Tibial nerve (tissue), 4 donors: ENCODE results near the gene TGM1. TPM values are rescaled to one million over a fixed set of nuclear protein-coding genes. Genes with fewer than 3 reads are reported as not detected.

Source experiments
- DNase-seq, 2 donors: peaks; one replicate each; pipeline ENCODE4 v3.0.0-alpha.2; 2019; ENCODE audit warnings: low spot score in 2 of 2
- H3K27ac ChIP-seq, 4 donors: fragments of 200-600 bp; sonication (generic) in 3 of 4; one replicate each; pipeline ENCODE4 v1.5.1; 2017 to 2019; ENCODE audit warnings: mild to moderate bottlenecking in 1 of 4
- H3K27me3 ChIP-seq, 2 donors: fragments of 200-600 bp; sonication (generic) in 1 of 2; one replicate each; pipeline versions ENCODE4 v1.5.1 to v1.6.0; 2017 to 2019
- H3K36me3 ChIP-seq, 3 donors: fragments of 200-600 bp; sonication (generic); one replicate each; pipeline ENCODE4 v1.5.1; 2018 to 2019
- H3K4me1 ChIP-seq, 4 donors: fragments of 200-600 bp; sonication (generic) in 3 of 4; one replicate each; pipeline ENCODE4 v1.5.1; 2017 to 2019
- H3K4me3 ChIP-seq, 4 donors: fragments of 200-600 bp; sonication (generic) in 3 of 4; one replicate each; pipeline ENCODE4 v1.5.1; 2017 to 2019; ENCODE audit warnings: mild to moderate bottlenecking in 1 of 4, moderate library complexity in 1 of 4
- H3K9me3 ChIP-seq, 4 donors: fragments of 200-600 bp; sonication (generic) in 3 of 4; one replicate each; pipeline ENCODE4 v1.5.1; 2017 to 2019
- CTCF ChIP-seq, 5 experiments: fragments of 200-600 bp in 3 of 5; fragments of 450-650 bp in 2 of 5; sonication (generic) in 3 of 5; IDR thresholded peaks; one replicate each; pipeline ENCODE4 v1.5.1; 2016 to 2019; ENCODE audit warnings: antibody characterized with exemption in 5 of 5, mild to moderate bottlenecking in 3 of 5, moderate library complexity in 2 of 5
- EP300 ChIP-seq, 2 donors: sonication (generic); formaldehyde crosslinking; IDR thresholded peaks; one replicate each; pipeline ENCODE4 v1.6.1; 2017; ENCODE audit warnings: antibody characterized with exemption in 2 of 2, mild to moderate bottlenecking in 1 of 2
- POLR2A ChIP-seq, 2 donors: fragments of 450-650 bp; IDR thresholded peaks; one replicate each; pipeline ENCODE4 v1.6.1; 2017; ENCODE audit warnings: antibody characterized with exemption in 2 of 2, mild to moderate bottlenecking in 2 of 2, moderate library complexity in 2 of 2
- WGBS, 2 donors: methylation state at CpG; one replicate each; pipeline ENCODE4 v1.1.5; 2018; 5-methylcytosine and 5-hydroxymethylcytosine counted together
- total RNA-seq, 4 donors: library from RNA; depleted of rRNA; stranded (reverse); fragments of >200 nt; gene quantifications; one replicate each; pipeline ENCODE4 v1.1.0, GENCODE V29; 2016

The TGM1 gene
- total RNA-seq, 4 donors from 2014 or later, result 13.5 to 53.5 (median 19.4) TPM

- H3K36me3 ChIP-seq, result no peaks in the 10 kb centered on the region
- H3K9me3 ChIP-seq, result no peaks in the 10 kb centered on the region
- no peak for DNase-seq
- TF ChIP-seq POLR2A (IDR thresholded peaks at IDR 0.05) (no peak), CTCF (IDR thresholded peaks at IDR 0.05) (peak in 1 of 5 experiments; percentile 18), EP300 (IDR thresholded peaks at IDR 0.05) (no peak)
- no peak overlapping the region for H3K4me3 ChIP-seq
- 67 to 72% methylated on average over 10 to 11 of the region's 11 CpGs for WGBS, 2 donors
- peak overlapping the region in 2 of 4 donors; percentile 12 to 63 for H3K27ac ChIP-seq
- no peaks in the 10 kb centered on the region for H3K27me3 ChIP-seq
- peaks cover 0 to 39% (median 11%) of the 10 kb centered on the region in 4 donors for H3K4me1 ChIP-seq
Observed at GRCh38 chr14:24279301-24280186, 16.6 kb upstream of the TGM1 start.

GRCh38 chr14:24278424-24278823 lies 15.4 kb upstream of the TGM1 start:
- H3K4me1 ChIP-seq, result peaks cover 0 to 34% (median 14%) of the 10 kb centered on the region in 4 donors
- H3K27ac ChIP-seq, result no peak overlapping the region
- WGBS, 2 donors, result 93 to 94% methylated on average over 5 of the region's 5 CpGs
- TF ChIP-seq CTCF (IDR thresholded peaks at IDR 0.05) (no peak), EP300 (IDR thresholded peaks at IDR 0.05) (no peak)
- H3K9me3 ChIP-seq, result no peaks in the 10 kb centered on the region
- no peak for DNase-seq
- no peaks in the 10 kb centered on the region for H3K27me3 ChIP-seq
- no peak overlapping the region for H3K4me3 ChIP-seq
- no peaks in the 10 kb centered on the region for H3K36me3 ChIP-seq

GRCh38 chr14:24277606-24278321 lies 14.8 kb upstream of the TGM1 start:
- WGBS, 2 donors, result 68 to 74% methylated on average over 11 of the region's 11 CpGs
- TF ChIP-seq CTCF (IDR thresholded peaks at IDR 0.05), result no peak
- TF ChIP-seq EP300 (IDR thresholded peaks at IDR 0.05), result peak in 1 of 2 donors; percentile 45
- no peak for TF ChIP-seq POLR2A (IDR thresholded peaks at IDR 0.05)

GRCh38 chr14:24277071-24277470 lies 14.1 kb upstream of the TGM1 start:
- H3K36me3 ChIP-seq, result no peaks in the 10 kb centered on the region
- H3K4me1 ChIP-seq, result peaks cover 0 to 42% (median 14%) of the 10 kb centered on the region in 4 donors
- no peak overlapping the region for H3K4me3 ChIP-seq
- no peak for DNase-seq
- H3K27me3 ChIP-seq, result no peaks in the 10 kb centered on the region
- no peaks in the 10 kb centered on the region for H3K9me3 ChIP-seq
- TF ChIP-seq CTCF (IDR thresholded peaks at IDR 0.05) (no peak), POLR2A (IDR thresholded peaks at IDR 0.05) (no peak), EP300 (IDR thresholded peaks at IDR 0.05) (no peak)
- 83 to 84% methylated on average over 6 of the region's 6 CpGs for WGBS, 2 donors
- peak overlapping the region in 2 of 4 donors; percentile 13 to 62 for H3K27ac ChIP-seq

More at GRCh38 chr14:24277606-24278321, 14.8 kb upstream of the TGM1 start:
- Histone ChIP-seq H3K27ac (peak overlapping the region in 2 of 4 donors; percentile 13 to 62), H3K36me3 (no peaks in the 10 kb centered on the region), H3K9me3 (no peaks in the 10 kb centered on the region), H3K4me3 (no peak overlapping the region), H3K27me3 (no peaks in the 10 kb centered on the region), H3K4me1 (peaks cover 0 to 37% (median 14%) of the 10 kb centered on the region in 4 donors)
- no peak for DNase-seq
